GM12878 (cell line): ENCODE measurements around the gene FAHD1. TPM values are rescaled to one million over a fixed set of nuclear protein-coding genes. Genes with fewer than 3 reads are reported as not detected.

Experiments
- ATF7 ChIP-seq: fragments of 450-650 bp; IDR thresholded peaks from 2 replicates; pipeline ENCODE4 v1.6.1; 2016; ENCODE audit warnings: low read depth, mild to moderate bottlenecking
- BMI1 ChIP-seq: fragments of 450-650 bp; IDR thresholded peaks from 2 replicates; pipeline ENCODE4 v1.6.1; 2016; ENCODE audit warnings: mild to moderate bottlenecking, moderate library complexity, borderline replicate concordance
- ESRRA ChIP-seq: IDR thresholded peaks from 2 replicates; pipeline ENCODE4 v1.6.1; 2012; ENCODE audit warnings: mild to moderate bottlenecking, low read length, improper control_type of control experiment
- HSF1 ChIP-seq: fragments of 150-350 bp; IDR thresholded peaks from 2 replicates; pipeline ENCODE4 v1.6.1; 2014; ENCODE audit warnings: mild to moderate bottlenecking, low read depth, low read length
- IKZF1 ChIP-seq: fragments of 450-650 bp; conservative IDR thresholded peaks from 2 replicates; pipeline ENCODE4 v1.6.1; 2017; ENCODE audit warnings: antibody characterized with exemption, mild to moderate bottlenecking
- IRF4 ChIP-seq: IDR thresholded peaks from 2 replicates; pipeline ENCODE4 v1.6.1; 2011; ENCODE audit warnings: low read depth, low read length
- NFYA ChIP-seq: IDR thresholded peaks from 2 replicates; pipeline ENCODE4 v1.6.1; 2011; ENCODE audit warnings: low read depth, mild to moderate bottlenecking, low read length, improper control_type of control experiment, borderline replicate concordance
- NKRF ChIP-seq: fragments of 450-650 bp; conservative IDR thresholded peaks from 2 replicates; pipeline ENCODE4 v1.6.1; 2017; ENCODE audit warnings: mild to moderate bottlenecking, moderate library complexity
- RUNX3 ChIP-seq: IDR thresholded peaks from 2 replicates; pipeline ENCODE4 v1.6.1; 2012; ENCODE audit warnings: low read length, inconsistent platforms
- ZBTB40 ChIP-seq: fragments of 450-650 bp; IDR thresholded peaks from 2 replicates; pipeline ENCODE4 v1.6.1; 2016; ENCODE audit warnings: mild to moderate bottlenecking, moderate library complexity, borderline replicate concordance
- ZNF384 ChIP-seq: IDR thresholded peaks from 2 replicates; pipeline ENCODE4 v1.6.1; 2012; ENCODE audit warnings: low read depth, mild to moderate bottlenecking, low read length, improper control_type of control experiment, borderline replicate concordance
- ZZZ3 ChIP-seq: IDR thresholded peaks from 2 replicates; pipeline ENCODE4 v1.6.1; 2011; ENCODE audit warnings: low read depth; ENCODE audit not compliant: control insufficient read depth, insufficient read length
- polyA plus RNA-seq, 11 experiments: library from polyadenylated mRNA; depleted of rRNA in 4 of 11; unstranded in 6 of 11; stranded (reverse) in 5 of 11; fragments of >200 nt; fragmentation: Nextera tagmentation in 4 of 11; fragmentation: Illumina TruSeq in 1 of 11; extraction: Ambion mirVana in 4 of 11; extraction: Trizol in 1 of 11; gene quantifications; 1 replicate in 1 of 11; 2 replicates in 10 of 11; pipeline versions ENCODE4 v1.2.1 to v1.2.3, GENCODE V29; 2011 to 2016; ENCODE audit warnings: inconsistent platforms in 2 of 11, missing spikeins in 2 of 11, low read depth in 1 of 11
- total RNA-seq, 4 experiments: library from RNA; depleted of rRNA in 3 of 4; stranded (reverse); fragments of >200 nt in 3 of 4; fragmentation: Illumina TruSeq in 1 of 4; extraction: Trizol in 1 of 4; gene quantifications; 2 replicates each; pipeline versions ENCODE4 v1.2.1 to v1.2.3, GENCODE V29; 2013 to 2021
- TF ChIP-seq, protein P1 (sequence below): fragments of 450-650 bp; formaldehyde crosslinking; IDR thresholded peaks from 2 replicates; pipeline ENCODE4 v1.5.0; 2022; ENCODE audit warnings: mild to moderate bottlenecking, missing genetic modification characterization
- TF ChIP-seq, protein P2 (sequence below): fragments of 450-650 bp; IDR thresholded peaks from 2 replicates; pipeline ENCODE4 v1.6.1; 2016; ENCODE audit warnings: mild to moderate bottlenecking

FAHD1 gene
- total and polyA plus RNA-seq, 10 of the 15 experiments (the other 5 are each of a cell fraction or from before 2014, with no cell fraction given) = 4.3 to 43.0 (median 18.8) TPM

- TF ChIP-seq IRF4 = no peak
- no peak for TF ChIP-seq HSF1
- TF ChIP-seq ATF7 = peak; percentile 71
- TF ChIP-seq ESRRA = no peak
- peak; percentile 96 for TF ChIP-seq NKRF
- TF ChIP-seq ZZZ3 = no peak
- TF ChIP-seq, protein P1, sequence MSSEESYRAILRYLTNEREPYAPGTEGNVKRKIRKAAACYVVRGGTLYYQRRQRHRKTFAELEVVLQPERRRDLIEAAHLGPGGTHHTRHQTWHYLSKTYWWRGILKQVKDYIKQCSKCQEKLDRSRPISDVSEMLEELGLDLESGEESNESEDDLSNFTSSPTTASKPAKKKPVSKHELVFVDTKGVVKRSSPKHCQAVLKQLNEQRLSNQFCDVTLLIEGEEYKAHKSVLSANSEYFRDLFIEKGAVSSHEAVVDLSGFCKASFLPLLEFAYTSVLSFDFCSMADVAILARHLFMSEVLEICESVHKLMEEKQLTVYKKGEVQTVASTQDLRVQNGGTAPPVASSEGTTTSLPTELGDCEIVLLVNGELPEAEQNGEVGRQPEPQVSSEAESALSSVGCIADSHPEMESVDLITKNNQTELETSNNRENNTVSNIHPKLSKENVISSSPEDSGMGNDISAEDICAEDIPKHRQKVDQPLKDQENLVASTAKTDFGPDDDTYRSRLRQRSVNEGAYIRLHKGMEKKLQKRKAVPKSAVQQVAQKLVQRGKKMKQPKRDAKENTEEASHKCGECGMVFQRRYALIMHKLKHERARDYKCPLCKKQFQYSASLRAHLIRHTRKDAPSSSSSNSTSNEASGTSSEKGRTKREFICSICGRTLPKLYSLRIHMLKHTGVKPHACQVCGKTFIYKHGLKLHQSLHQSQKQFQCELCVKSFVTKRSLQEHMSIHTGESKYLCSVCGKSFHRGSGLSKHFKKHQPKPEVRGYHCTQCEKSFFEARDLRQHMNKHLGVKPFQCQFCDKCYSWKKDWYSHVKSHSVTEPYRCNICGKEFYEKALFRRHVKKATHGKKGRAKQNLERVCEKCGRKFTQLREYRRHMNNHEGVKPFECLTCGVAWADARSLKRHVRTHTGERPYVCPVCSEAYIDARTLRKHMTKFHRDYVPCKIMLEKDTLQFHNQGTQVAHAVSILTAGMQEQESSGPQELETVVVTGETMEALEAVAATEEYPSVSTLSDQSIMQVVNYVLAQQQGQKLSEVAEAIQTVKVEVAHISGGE = no peak
- peak; percentile 98 for TF ChIP-seq ZBTB40
- peak; percentile 82 for TF ChIP-seq RUNX3
- TF ChIP-seq, protein P2, sequence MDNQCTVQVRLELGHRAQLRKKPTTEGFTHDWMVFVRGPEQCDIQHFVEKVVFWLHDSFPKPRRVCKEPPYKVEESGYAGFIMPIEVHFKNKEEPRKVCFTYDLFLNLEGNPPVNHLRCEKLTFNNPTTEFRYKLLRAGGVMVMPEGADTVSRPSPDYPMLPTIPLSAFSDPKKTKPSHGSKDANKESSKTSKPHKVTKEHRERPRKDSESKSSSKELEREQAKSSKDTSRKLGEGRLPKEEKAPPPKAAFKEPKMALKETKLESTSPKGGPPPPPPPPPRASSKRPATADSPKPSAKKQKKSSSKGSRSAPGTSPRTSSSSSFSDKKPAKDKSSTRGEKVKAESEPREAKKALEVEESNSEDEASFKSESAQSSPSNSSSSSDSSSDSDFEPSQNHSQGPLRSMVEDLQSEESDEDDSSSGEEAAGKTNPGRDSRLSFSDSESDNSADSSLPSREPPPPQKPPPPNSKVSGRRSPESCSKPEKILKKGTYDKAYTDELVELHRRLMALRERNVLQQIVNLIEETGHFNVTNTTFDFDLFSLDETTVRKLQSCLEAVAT = 0 out of 2 replicates have a peak, but pooled peaks have one; percentile 21
- no peak for TF ChIP-seq ZNF384
- TF ChIP-seq BMI1 = no peak
- TF ChIP-seq NFYA = peak; percentile 95
- peak; percentile 54 for TF ChIP-seq IKZF1
Observed at GRCh38 chr16:1782408-1783264, 44.4 kb upstream of the FAHD1 start, which contains the start of the genes NUBP2 and SPSB3 (continued).
